Spleen (tissue), 7 donors: Measurements from ENCODE around the gene LDB2.

ENCODE experiments used
- CTCF ChIP-seq, 11 experiments: fragments of 200-600 bp in 7 of 11; fragments of 450-650 bp in 4 of 11; sonication (generic) in 4 of 11; IDR thresholded peaks in 8 of 11; conservative IDR thresholded peaks in 3 of 11; 1 replicate in 7 of 11; 2 replicates in 4 of 11; pipeline versions ENCODE4 v1.4.0 to v1.8.0; 2016 to 2021; ENCODE audit warnings: antibody characterized with exemption in 11 of 11, inconsistent platforms in 4 of 11, mild to moderate bottlenecking in 1 of 11
- POLR2A ChIP-seq, 3 donors: fragments of 450-650 bp; IDR thresholded peaks; one replicate each; pipeline ENCODE4 v1.5.1; 2017; ENCODE audit warnings: antibody characterized with exemption in 3 of 3, mild to moderate bottlenecking in 1 of 3
- POLR2AphosphoS5 ChIP-seq, 3 donors: sonication (generic); formaldehyde crosslinking; IDR thresholded peaks; one replicate each; pipeline ENCODE4 v1.5.1; 2017; ENCODE audit warnings: antibody characterized with exemption in 3 of 3
- donor health status: DM: no; HTN: no; CAD: no; lungs with moderate emphysema.
- donor health status: DM: no; HTN: no; CAD: no.
- donor health status: DM: no; HTN: no; CAD: no.

GRCh38 chr4:16484711-16485110, 413.7 kb downstream of the LDB2 start:
- TF ChIP-seq POLR2AphosphoS5 (IDR thresholded peaks at IDR 0.05) (no peak), CTCF (IDR thresholded peaks at IDR 0.05 in 8 of 11, conservative IDR thresholded peaks at IDR 0.05 in 3 of 11) (no peak), POLR2A (IDR thresholded peaks at IDR 0.05) (no peak)
